HL-60 (cell line): Measurements from ENCODE around the gene MICU1.

Experiments
- DNase-seq, 2 experiments: peaks; one replicate each; pipeline ENCODE4 v3.0.0-alpha.2; 2010 to 2020; ENCODE audit warnings: low read depth in 1 of 2, low spot score in 1 of 2
- H3K27ac ChIP-seq: fragments of 250-450 bp; sonication (Bioruptor Pico); replicated peaks from 2 replicates; pipeline ENCODE4 v1.5.1; 2020; ENCODE audit warnings: mild to moderate bottlenecking, moderate library complexity
- H3K27me3 ChIP-seq: fragments of 250-450 bp; sonication (Bioruptor Pico); 2 replicates; pipeline ENCODE4 v1.5.1; 2021; ENCODE audit warnings: mild to moderate bottlenecking, moderate library complexity; ENCODE audit not compliant: insufficient read depth, poor library complexity, severe bottlenecking
- H3K4me3 ChIP-seq: replicated peaks from 2 replicates; pipeline ENCODE4 v1.5.1; 2011; ENCODE audit warnings: mild to moderate bottlenecking, control low read depth, low read length; ENCODE audit not compliant: insufficient read depth
- CTCF ChIP-seq: IDR thresholded peaks from one replicate; pipeline ENCODE4 v1.5.1; 2011; ENCODE audit warnings: low read length, control low read depth, inconsistent platforms; ENCODE audit not compliant: insufficient read depth
- GABPA ChIP-seq: IDR thresholded peaks from 2 replicates; pipeline ENCODE4 v1.6.1; 2012; ENCODE audit warnings: low read depth
- POLR2AphosphoS5 ChIP-seq: IDR thresholded peaks from 2 replicates; pipeline ENCODE4 v1.6.1; 2012; ENCODE audit warnings: low read depth
- REST ChIP-seq: IDR thresholded peaks from 2 replicates; pipeline ENCODE4 v1.6.1; 2012; ENCODE audit warnings: low read depth; ENCODE audit not compliant: insufficient replicate concordance
- SPI1 ChIP-seq: IDR thresholded peaks from 2 replicates; pipeline ENCODE4 v1.6.1; 2012; ENCODE audit warnings: low read depth, mild to moderate bottlenecking, borderline replicate concordance

The MICU1 gene

GRCh38 chr10:72334196-72334824, 291.6 kb downstream of the MICU1 start:
- Histone ChIP-seq H3K27me3 (no peaks in the 10 kb centered on the region), H3K4me3 (no peak overlapping the region), H3K27ac (peak overlapping the region; percentile 90)
- no peak for TF ChIP-seq CTCF
- no peak for TF ChIP-seq REST
- no peak for TF ChIP-seq SPI1
- no peak for TF ChIP-seq GABPA
- no peak for TF ChIP-seq POLR2AphosphoS5
- DNase-seq: no peak

- no peak for TF ChIP-seq SPI1
- TF ChIP-seq REST: no peak
- no peak for TF ChIP-seq CTCF
- no peak for TF ChIP-seq GABPA
- no peak; the same call in 1 of the 2 replicates for TF ChIP-seq POLR2AphosphoS5
- H3K4me3 ChIP-seq: no peak overlapping the region
- peak overlapping the region; percentile 90 for H3K27ac ChIP-seq
- H3K27me3 ChIP-seq: no peaks in the 10 kb centered on the region
- no peak for DNase-seq
Measured at GRCh38 chr10:72333112-72334015, 292.5 kb downstream of the MICU1 start.

GRCh38 chr10:72332423-72333111, 293.3 kb downstream of the MICU1 start:
- no peak for TF ChIP-seq REST
- no peak for TF ChIP-seq CTCF
- peak; percentile 23; the same call in 1 of the 2 replicates for TF ChIP-seq POLR2AphosphoS5
- no peak for TF ChIP-seq GABPA
- DNase-seq: no peak

More at GRCh38 chr10:72332423-72333111, 293.3 kb downstream of the MICU1 start:
- 0 out of 2 replicates have a peak overlapping the region, but pooled peaks have one; percentile 15 for H3K4me3 ChIP-seq
- no peaks in the 10 kb centered on the region for H3K27me3 ChIP-seq
- H3K27ac ChIP-seq: peak overlapping the region; percentile 90
